NOMO-1 treated with DMSO at 0.1 percent for 48 hours (cell line): ENCODE data around the gene CCDC85C.

Source experiments
- DNase-seq: peaks from one replicate; lab custom pipeline; 2025; ENCODE audit not compliant: unreplicated experiment; lab: John Stamatoyannopoulos, UW

CCDC85C gene

GRCh38 chr14:99592933-99593753 is 10.9 kb downstream of the CCDC85C start:
- no peak for DNase-seq

GRCh38 chr14:99592394-99592793 is 11.6 kb downstream of the CCDC85C start:
- DNase-seq = no peak

- DNase-seq = no peak
Measured at GRCh38 chr14:99590746-99591555, 13.1 kb downstream of the CCDC85C start.

- no peak for DNase-seq
Measured at GRCh38 chr14:99589651-99590530, 14.1 kb downstream of the CCDC85C start.

GRCh38 chr14:99589031-99589441 is 15.0 kb downstream of the CCDC85C start:
- DNase-seq = no peak

GRCh38 chr14:99587460-99588278 is 16.3 kb downstream of the CCDC85C start:
- no peak for DNase-seq

GRCh38 chr14:99586761-99587459 is 17.1 kb downstream of the CCDC85C start:
- DNase-seq = no peak

- DNase-seq = no peak
Measured at GRCh38 chr14:99586054-99586760, 17.8 kb downstream of the CCDC85C start.

GRCh38 chr14:99584823-99585222 is 19.2 kb downstream of the CCDC85C start:
- DNase-seq = no peak

GRCh38 chr14:99581938-99582337 is 22.1 kb downstream of the CCDC85C start:
- DNase-seq = no peak

- DNase-seq = no peak
Measured at GRCh38 chr14:99581374-99581773, 22.6 kb downstream of the CCDC85C start.

GRCh38 chr14:99579903-99580571 is 24.0 kb downstream of the CCDC85C start:
- DNase-seq = no peak

GRCh38 chr14:99579120-99579836 is 24.7 kb downstream of the CCDC85C start:
- DNase-seq = no peak

GRCh38 chr14:99578541-99579101 is 25.4 kb downstream of the CCDC85C start:
- no peak for DNase-seq

GRCh38 chr14:99576761-99577705 is 27.0 kb downstream of the CCDC85C start:
- no peak for DNase-seq

- DNase-seq = no peak
Measured at GRCh38 chr14:99576304-99576703, 27.7 kb downstream of the CCDC85C start.
